GM23338 (cell line): Measurements from ENCODE around the gene SFRP5.

Experiments used
- CREB1 ChIP-seq: fragments of 250-450 bp; sonication (Bioruptor Pico); IDR thresholded peaks from 2 replicates; pipeline ENCODE4 v1.5.0; 2020; ENCODE audit warnings: low read depth, mild to moderate bottlenecking, moderate library complexity
- CTCF ChIP-seq, 2 experiments: fragments of 200-600 bp in 1 of 2; sonication (generic) in 1 of 2; conservative IDR thresholded peaks; 2 replicates each; pipeline versions ENCODE4 v1.5.1 to v1.6.1; 2016 to 2017; ENCODE audit warnings: antibody characterized with exemption in 2 of 2, low read depth in 2 of 2, mild to moderate bottlenecking in 2 of 2, moderate library complexity in 1 of 2
- EZH2 ChIP-seq: fragments of 200-600 bp; sonication (generic); IDR thresholded peaks from one replicate; pipeline ENCODE4 v1.8.0; 2017; ENCODE audit warnings: antibody characterized with exemption, mild to moderate bottlenecking, low read depth; ENCODE audit not compliant: unreplicated experiment
- EZH2phosphoT487 ChIP-seq: fragments of 200-600 bp; sonication (generic); IDR thresholded peaks from one replicate; pipeline ENCODE4 v1.8.1; 2018; ENCODE audit warnings: antibody characterized with exemption; ENCODE audit not compliant: unreplicated experiment
- JUNB ChIP-seq: IDR thresholded peaks from one replicate; pipeline ENCODE4 v1.6.1; 2016; ENCODE audit warnings: antibody characterized with exemption; ENCODE audit not compliant: unreplicated experiment
- NANOG ChIP-seq: IDR thresholded peaks from 2 replicates; pipeline ENCODE4 v1.6.1; 2016; ENCODE audit warnings: antibody characterized with exemption, borderline replicate concordance
- POLR2AphosphoS5 ChIP-seq: IDR thresholded peaks from 2 replicates; pipeline ENCODE4 v1.6.1; 2016; ENCODE audit warnings: antibody characterized with exemption, low read depth
- STAT1 ChIP-seq: IDR thresholded peaks from one replicate; pipeline ENCODE4 v1.6.1; 2016; ENCODE audit warnings: antibody characterized with exemption; ENCODE audit not compliant: unreplicated experiment
- TF ChIP-seq, protein P1 (sequence below): IDR thresholded peaks from one replicate; pipeline ENCODE4 v1.6.1; 2018; ENCODE audit warnings: antibody characterized with exemption; ENCODE audit not compliant: unreplicated experiment

DNA sequence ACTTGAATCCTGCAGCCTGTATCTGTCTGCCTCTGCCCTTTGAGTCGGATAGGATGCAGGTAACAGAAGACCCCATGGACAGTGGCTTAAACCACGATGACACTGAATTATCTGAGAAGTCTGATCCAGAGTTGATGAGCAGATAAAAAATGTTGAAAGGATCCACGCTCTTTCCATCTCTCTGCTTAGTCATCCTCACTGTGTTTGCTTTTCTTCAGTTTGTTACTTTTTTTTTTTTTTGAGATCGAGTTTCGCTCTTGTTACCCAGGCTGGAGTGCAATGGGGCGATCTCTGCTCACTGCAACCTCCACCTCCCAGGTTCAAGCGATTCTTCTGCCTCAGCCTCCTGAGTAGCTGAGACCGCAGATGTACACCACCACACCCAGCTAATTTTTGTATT is 40.9 kb upstream of the SFRP5 start:
- no peak for TF ChIP-seq CTCF (conservative IDR thresholded peaks at IDR 0.05; ENCODE audit: low read depth in 2 of 2)
- TF ChIP-seq JUNB = no peak
- TF ChIP-seq, protein P1, sequence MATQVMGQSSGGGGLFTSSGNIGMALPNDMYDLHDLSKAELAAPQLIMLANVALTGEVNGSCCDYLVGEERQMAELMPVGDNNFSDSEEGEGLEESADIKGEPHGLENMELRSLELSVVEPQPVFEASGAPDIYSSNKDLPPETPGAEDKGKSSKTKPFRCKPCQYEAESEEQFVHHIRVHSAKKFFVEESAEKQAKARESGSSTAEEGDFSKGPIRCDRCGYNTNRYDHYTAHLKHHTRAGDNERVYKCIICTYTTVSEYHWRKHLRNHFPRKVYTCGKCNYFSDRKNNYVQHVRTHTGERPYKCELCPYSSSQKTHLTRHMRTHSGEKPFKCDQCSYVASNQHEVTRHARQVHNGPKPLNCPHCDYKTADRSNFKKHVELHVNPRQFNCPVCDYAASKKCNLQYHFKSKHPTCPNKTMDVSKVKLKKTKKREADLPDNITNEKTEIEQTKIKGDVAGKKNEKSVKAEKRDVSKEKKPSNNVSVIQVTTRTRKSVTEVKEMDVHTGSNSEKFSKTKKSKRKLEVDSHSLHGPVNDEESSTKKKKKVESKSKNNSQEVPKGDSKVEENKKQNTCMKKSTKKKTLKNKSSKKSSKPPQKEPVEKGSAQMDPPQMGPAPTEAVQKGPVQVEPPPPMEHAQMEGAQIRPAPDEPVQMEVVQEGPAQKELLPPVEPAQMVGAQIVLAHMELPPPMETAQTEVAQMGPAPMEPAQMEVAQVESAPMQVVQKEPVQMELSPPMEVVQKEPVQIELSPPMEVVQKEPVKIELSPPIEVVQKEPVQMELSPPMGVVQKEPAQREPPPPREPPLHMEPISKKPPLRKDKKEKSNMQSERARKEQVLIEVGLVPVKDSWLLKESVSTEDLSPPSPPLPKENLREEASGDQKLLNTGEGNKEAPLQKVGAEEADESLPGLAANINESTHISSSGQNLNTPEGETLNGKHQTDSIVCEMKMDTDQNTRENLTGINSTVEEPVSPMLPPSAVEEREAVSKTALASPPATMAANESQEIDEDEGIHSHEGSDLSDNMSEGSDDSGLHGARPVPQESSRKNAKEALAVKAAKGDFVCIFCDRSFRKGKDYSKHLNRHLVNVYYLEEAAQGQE = no peak
- no peak for TF ChIP-seq CREB1 (CRISPR knock-in tag)
- no peak for TF ChIP-seq EZH2phosphoT487
- TF ChIP-seq STAT1 = no peak
- no peak for TF ChIP-seq EZH2
- no peak for TF ChIP-seq POLR2AphosphoS5
- no peak for TF ChIP-seq NANOG
